Right lobe of liver (tissue), 4 donors: ENCODE results near the gene CCNL1.
A peak's percentile ranks its signal among the peaks of the same experiment; 100 is the strongest.

Experiments
- POLR2A ChIP-seq: fragments of 450-650 bp; IDR thresholded peaks from one replicate; pipeline ENCODE4 v1.6.1; 2017; ENCODE audit warnings: antibody characterized with exemption, mild to moderate bottlenecking
- TF ChIP-seq, protein P1 (sequence below), 4 donors: fragments of 200-600 bp in 3 of 4; fragments of 450-650 bp in 1 of 4; IDR thresholded peaks; one replicate each; pipeline versions ENCODE4 v1.5.1 to v1.8.0; 2016 to 2022; ENCODE audit warnings: antibody characterized with exemption in 4 of 4, mild to moderate bottlenecking in 2 of 4
- donor health status: DM: no; HTN: no; CAD: no.
- donor health status: DM: no; HTN: no; CAD: no.
- donor health status: DM: no; HTN: yes; CAD: no.

DNA sequence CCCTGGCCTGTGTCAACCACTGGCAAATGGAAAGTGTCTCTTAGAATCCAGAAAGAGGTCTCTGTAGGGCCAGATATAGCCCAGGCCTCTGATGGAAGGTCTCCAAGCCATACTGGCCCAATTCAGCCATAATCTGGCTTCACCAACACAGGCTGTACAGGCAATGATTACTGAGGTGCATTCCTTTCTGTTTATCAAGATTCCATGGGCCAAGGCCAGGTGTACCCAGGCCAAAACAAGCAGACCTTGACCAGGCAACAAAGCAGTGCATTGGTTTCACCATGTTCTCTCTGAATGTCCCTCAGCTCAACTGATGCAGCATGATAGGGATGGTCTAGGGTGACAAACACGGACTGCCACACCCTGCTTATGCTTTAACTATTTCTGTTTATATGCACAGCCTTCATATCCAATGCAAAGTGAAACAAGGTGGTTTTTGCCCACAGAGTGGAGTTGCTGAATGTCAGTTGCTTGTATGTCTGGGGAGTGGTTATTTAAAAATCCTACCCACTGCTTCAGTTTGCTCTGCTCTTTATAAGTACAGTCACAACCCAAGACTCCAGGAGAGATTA lies 25.2 kb downstream of the CCNL1 start:
- TF ChIP-seq, protein P1, sequence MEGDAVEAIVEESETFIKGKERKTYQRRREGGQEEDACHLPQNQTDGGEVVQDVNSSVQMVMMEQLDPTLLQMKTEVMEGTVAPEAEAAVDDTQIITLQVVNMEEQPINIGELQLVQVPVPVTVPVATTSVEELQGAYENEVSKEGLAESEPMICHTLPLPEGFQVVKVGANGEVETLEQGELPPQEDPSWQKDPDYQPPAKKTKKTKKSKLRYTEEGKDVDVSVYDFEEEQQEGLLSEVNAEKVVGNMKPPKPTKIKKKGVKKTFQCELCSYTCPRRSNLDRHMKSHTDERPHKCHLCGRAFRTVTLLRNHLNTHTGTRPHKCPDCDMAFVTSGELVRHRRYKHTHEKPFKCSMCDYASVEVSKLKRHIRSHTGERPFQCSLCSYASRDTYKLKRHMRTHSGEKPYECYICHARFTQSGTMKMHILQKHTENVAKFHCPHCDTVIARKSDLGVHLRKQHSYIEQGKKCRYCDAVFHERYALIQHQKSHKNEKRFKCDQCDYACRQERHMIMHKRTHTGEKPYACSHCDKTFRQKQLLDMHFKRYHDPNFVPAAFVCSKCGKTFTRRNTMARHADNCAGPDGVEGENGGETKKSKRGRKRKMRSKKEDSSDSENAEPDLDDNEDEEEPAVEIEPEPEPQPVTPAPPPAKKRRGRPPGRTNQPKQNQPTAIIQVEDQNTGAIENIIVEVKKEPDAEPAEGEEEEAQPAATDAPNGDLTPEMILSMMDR (IDR thresholded peaks at IDR 0.05), result no peak
- TF ChIP-seq POLR2A, result peak; percentile 60
